RWPE1 (cell line): ENCODE data around the gene RPL26.
"Not testable (repeated sequence)": the region's sequence is repeated elsewhere in the genome, so short reads cannot be mapped to it uniquely, and the experiment has no call there.

Experiments used
- CTCF ChIA-PET: fragments of 350-600 bp; sonication (Branson Sonifier 250); formaldehyde crosslinking; extraction: SDS; loops from one replicate; lab custom pipeline; 2021; lab: Yijun Ruan, JAX
- POLR2A ChIA-PET: fragments of 400-600 bp; formaldehyde crosslinking; extraction: SDS; loops from one replicate; lab custom pipeline; 2020; ENCODE audit warnings: antibody characterized with exemption; ENCODE audit not compliant: low non-redundant PET; lab: Yijun Ruan, JAX
- DNase-seq: peaks from one replicate; pipeline ENCODE4 v3.0.0; 2012; ENCODE audit warnings: low spot score
- H3K27ac ChIP-seq: fragments of 450-650 bp; 2 replicates; pipeline ENCODE4 v1.5.1; 2017
- TF ChIP-seq, protein P1 (sequence below): fragments of 450-650 bp; conservative IDR thresholded peaks from 2 replicates; pipeline ENCODE4 v1.5.1; 2017; ENCODE audit warnings: low read depth, mild to moderate bottlenecking

Gene RPL26

DNA sequence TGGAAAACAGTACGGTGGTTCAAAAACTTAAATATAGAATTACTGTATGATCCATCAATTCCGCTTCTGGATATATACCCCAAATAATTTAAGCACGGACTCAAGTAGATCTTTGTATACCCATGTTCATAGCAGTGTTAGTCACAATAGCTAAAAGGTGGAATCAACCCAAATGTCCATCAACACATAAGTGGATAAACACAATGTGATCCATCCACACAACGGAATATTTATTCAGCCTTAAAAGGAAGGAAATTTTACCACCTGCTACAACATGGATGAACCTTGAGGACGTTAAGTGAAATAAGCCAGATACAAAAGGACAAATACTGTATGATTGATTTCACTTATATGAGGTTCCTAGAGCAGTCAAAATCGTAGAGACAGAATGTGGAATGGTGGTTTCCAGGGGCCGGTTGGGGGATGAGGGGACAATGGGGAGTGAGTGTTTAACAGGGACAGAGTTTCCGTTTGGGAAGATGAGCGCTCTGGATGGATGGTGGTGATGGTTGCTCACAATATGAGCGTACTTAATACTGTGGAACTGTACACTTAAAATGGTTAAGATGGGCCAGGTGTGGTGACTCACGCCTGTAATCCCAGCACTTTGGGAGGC lies 20.0 kb upstream of the RPL26 start:
- TF ChIP-seq, protein P1, sequence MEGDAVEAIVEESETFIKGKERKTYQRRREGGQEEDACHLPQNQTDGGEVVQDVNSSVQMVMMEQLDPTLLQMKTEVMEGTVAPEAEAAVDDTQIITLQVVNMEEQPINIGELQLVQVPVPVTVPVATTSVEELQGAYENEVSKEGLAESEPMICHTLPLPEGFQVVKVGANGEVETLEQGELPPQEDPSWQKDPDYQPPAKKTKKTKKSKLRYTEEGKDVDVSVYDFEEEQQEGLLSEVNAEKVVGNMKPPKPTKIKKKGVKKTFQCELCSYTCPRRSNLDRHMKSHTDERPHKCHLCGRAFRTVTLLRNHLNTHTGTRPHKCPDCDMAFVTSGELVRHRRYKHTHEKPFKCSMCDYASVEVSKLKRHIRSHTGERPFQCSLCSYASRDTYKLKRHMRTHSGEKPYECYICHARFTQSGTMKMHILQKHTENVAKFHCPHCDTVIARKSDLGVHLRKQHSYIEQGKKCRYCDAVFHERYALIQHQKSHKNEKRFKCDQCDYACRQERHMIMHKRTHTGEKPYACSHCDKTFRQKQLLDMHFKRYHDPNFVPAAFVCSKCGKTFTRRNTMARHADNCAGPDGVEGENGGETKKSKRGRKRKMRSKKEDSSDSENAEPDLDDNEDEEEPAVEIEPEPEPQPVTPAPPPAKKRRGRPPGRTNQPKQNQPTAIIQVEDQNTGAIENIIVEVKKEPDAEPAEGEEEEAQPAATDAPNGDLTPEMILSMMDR, result no peak
- no peak for DNase-seq
- H3K27ac ChIP-seq, result no peak overlapping the region
- ChIA-PET POLR2A (no interaction called here), CTCF (no interaction called here)

DNA sequence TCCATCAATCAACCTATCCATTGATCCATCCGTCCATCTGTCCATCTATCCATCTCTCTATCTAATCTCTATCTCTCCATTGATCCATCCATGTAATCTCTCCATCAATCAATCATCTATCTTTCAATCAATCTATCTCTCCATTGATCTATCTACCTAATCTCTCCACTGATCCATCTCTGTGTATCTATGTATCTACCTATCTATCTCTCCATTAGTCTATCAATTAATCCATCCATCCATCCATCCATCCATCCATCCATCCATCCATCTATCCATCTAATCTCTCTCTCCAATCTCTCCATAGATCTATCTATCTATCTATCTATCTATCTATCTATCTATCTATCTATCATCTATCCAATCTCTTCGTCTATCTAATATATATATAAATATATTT lies 18.1 kb upstream of the RPL26 start:
- ChIA-PET CTCF (no interaction called here), POLR2A (no interaction called here)
- H3K27ac ChIP-seq, result no peak overlapping the region
- TF ChIP-seq, protein P1, result no peak
- no peak for DNase-seq

DNA sequence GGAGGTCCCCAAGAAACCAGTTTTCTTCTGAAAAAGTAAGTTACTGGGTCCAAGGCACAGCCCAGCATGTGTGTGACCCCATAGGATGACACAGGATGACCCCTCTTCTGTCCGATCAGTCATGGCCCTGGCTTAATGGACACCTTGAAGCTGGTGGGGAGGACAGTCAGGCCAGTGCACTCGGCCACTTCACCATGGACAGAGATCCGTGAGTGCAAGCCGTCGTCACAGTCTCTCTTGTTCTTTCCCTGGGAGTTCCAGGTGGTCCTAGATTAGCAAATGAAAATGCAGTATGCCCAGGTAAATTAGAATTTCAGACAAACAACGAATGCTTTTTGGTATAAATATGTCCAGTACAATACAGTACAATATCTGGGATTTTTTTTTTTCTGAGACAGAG lies 16.0 kb upstream of the RPL26 start:
- POLR2A ChIA-PET, result no interaction called here

DNA sequence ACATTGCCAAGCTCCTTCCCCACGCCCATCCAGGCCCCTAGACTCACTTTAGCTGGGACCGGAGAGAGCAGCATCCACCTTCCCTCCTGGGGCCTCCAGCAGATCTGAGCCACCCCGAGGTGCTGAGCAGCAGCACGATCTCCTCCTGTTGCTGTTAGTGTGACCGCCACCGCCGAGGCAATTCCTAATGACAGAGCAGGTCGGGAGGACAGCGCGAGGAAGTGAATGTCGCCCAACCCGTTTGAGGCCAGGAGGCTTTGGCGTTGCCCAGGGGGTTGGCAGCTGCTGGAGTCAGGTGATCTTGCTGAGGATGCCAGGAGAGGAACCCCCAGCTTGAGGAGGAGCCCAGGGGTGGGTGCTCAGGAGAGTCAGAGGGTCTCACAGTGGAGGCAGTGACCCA lies 14.6 kb upstream of the RPL26 start, which contains the start of gene RNF222:
Gene RNF222, minus strand, starts transcription at position 192 of the 400 bp plus-strand sequence. CDS start 4,366 bp downstream, outside the sequence.
- POLR2A ChIA-PET, result no interaction called here
- CTCF ChIA-PET, result interaction anchor here (0.6 to 0.9 kb wide), 2 partner anchors 14 to 21 kb away, joined by 3 read pairs; partner anchors contain the start of gene KRABD2
- TF ChIP-seq, protein P1, result no peak
- no peak for DNase-seq
- no peak within 1 kb of the TSS for H3K27ac ChIP-seq

More for the DNA sequence above, 16.0 kb upstream of the RPL26 start:
- H3K27ac ChIP-seq, result no peak overlapping the region
- no peak for DNase-seq
- CTCF ChIA-PET, result interaction anchor here (0.6 to 0.7 kb wide), 2 partner anchors 27 to 825 kb away, joined by 3 read pairs; no protein-coding TSS in a partner anchor
- TF ChIP-seq, protein P1, result no peak

DNA sequence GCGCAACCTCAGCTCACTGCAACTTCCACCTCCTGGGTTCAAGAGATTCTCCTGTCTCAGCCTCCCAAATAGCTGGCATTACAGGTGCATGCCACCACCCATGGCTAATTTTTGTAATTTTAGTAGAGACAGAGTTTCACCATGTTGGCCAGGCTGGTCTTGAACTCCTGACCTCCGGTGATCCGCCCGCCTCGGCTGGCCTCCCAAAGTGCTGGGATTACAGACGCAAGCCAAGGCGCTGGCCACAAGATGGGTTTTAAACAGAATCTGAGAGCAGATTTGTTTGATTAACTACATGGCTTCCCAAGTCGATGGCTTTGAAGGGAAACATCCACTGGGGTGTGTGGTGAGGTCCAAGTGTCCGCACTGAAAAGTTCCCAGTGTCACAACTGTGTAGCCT lies 11.5 kb upstream of the RPL26 start:
- DNase-seq, CTCF ChIA-PET, H3K27ac ChIP-seq: not testable (repeated sequence)
- POLR2A ChIA-PET, result interaction anchor here (0.6 kb wide), 2 partner anchors 17 to 19 kb away, joined by 3 read pairs; no protein-coding TSS in a partner anchor

DNA sequence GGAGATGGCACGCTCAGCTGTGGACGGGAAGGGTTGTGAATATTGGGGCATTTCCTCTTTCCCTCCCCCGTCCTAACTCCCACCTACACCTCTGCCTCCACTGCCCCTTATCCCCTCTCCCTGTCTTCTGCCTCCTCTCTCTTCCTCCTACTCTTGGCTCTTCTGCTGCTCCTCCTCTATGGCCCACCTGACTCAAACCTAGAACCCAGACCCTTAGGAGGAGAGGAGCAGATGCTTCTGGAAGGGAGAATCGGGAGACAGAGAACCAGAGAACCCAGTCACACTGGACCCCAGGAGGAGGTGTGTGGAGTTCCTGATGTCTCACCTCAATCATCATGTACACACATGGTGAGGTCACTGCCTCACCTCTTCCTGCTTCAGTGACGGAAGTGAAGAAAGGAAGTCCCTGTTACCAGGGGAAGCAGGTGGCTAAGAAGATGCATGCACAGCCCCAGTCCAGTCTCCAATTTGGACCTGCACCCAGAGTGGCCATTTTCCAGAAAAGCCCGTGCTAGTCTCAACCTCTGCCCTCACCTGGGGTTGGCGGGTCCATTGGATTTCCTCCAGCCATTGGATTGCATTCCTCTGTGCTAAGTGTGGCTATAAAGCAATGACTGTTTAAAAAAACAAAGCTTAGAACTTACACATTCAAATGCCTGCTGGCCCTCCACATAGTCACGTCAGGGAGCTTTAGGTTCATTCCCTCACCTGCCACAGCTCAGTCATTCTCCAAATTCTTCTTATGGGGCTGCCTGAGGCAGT lies 10.7 kb upstream of the RPL26 start:
- DNase-seq, result no peak
- no peak overlapping the region for H3K27ac ChIP-seq
- ChIA-PET CTCF (no interaction called here), POLR2A (interaction anchor here (0.8 kb wide), 1 partner anchor 71 kb away, joined by 5 read pairs; no protein-coding TSS in a partner anchor)
- TF ChIP-seq, protein P1, result no peak
